ENCODE measurements around the gene GREB1L.
A peak's percentile ranks its signal among the peaks of the same experiment; 100 is the strongest.
"Not testable (repeated sequence)": the region's sequence is repeated elsewhere in the genome, so short reads cannot be mapped to it uniquely, and the experiment has no call there.

GREB1L gene

DNA sequence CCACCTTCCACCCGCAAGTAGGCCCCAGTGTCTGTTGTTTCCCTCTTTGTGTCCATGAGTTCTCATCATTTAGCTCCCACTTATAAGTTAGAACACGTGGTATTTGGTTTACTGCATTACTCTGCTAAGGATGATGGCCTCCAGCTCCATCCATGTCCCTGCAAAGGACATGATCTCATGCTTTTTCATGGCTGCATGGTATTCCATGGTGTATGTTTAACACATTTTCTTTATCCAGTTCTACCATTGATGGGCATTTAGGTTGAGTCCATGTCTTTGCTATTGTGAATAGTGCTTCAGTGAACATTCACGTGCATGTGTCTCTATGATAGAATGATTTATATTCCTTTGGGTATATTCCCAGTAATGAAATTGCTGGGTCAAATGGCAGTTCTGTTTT is 69.9 kb downstream of the GREB1L start:
- not testable (repeated sequence) for H2AFZ ChIP-seq (ENCODE audit: insufficient read depth, low read length, poor library complexity); H3K4me3 ChIP-seq (ENCODE audit: low read depth, low read length); H3K27me3 ChIP-seq (ENCODE audit: insufficient read depth, low read length); H2BK120ac ChIP-seq (ENCODE audit: insufficient read depth, low read length, poor library complexity); H3K9ac ChIP-seq (ENCODE audit: low read length); H3K79me2 ChIP-seq (ENCODE audit: control insufficient read depth, insufficient read depth, low read length, poor library complexity); H2AK5ac ChIP-seq (ENCODE audit: low read length); H3K27ac ChIP-seq (ENCODE audit: low read depth, low read length); H3K18ac ChIP-seq (ENCODE audit: low read length); H3K9me3 ChIP-seq (ENCODE audit: insufficient read depth, low read depth, low read length); H4K8ac ChIP-seq (ENCODE audit: low read depth, low read length); H4K91ac ChIP-seq (ENCODE audit: low read depth, low read length); H3K14ac ChIP-seq (ENCODE audit: low read length); H4K12ac ChIP-seq (ENCODE audit: low read depth, low read length); H3K23ac ChIP-seq (ENCODE audit: low read length); H2BK5ac ChIP-seq (ENCODE audit: low read depth, low read length, poor library complexity); H3K4me2 ChIP-seq (ENCODE audit: low read length); H3K4ac ChIP-seq (ENCODE audit: low read depth, low read length); H2BK12ac ChIP-seq (ENCODE audit: low read length); DNase-seq; H3K36me3 ChIP-seq (ENCODE audit: control insufficient read depth in 1 of 2, insufficient read depth in 2 of 2, low read length in 2 of 2)
- WGBS (ENCODE audit: extremely low coverage, insufficient coverage, insufficient read length) = no CpG with 5 or more reads among the region's 3 CpGs
- peaks cover 18% of the 10 kb centered on the region for H3K79me1 ChIP-seq (ENCODE audit: low read length)
- H3K4me1 ChIP-seq (ENCODE audit: control insufficient read depth in 1 of 2, insufficient read depth in 2 of 2, low read length in 2 of 2) = peaks cover 6 to 17% of the 10 kb centered on the region in 2 experiments

DNA sequence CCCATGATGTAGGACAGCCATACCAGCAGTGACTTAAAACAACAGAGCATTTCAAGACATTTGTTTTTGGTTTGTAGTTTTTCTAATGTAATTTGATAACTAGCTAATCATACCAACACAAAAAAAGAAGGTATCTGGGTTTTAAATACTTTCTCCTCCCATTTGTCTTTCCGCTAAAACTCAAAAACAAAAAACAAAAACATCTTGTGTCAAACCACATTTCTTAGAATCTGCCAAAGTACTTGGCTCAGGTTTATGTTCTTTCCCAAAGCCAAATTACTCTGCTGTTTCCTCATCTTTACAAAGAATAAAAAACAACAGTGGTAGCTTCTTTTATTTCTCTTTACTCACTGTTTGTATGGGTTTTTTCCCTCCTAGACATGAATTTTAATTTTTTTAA is 71.5 kb downstream of the GREB1L start:
- no peak overlapping the region for H3K9ac ChIP-seq (ENCODE audit: low read length)
- H2AK5ac ChIP-seq (ENCODE audit: low read length) = no peak overlapping the region
- no peaks in the 10 kb centered on the region for H3K9me3 ChIP-seq (ENCODE audit: insufficient read depth, low read depth, low read length)
- H4K8ac ChIP-seq (ENCODE audit: low read depth, low read length) = no peak overlapping the region
- H3K23ac ChIP-seq (ENCODE audit: low read length) = no peak overlapping the region
- no peak overlapping the region for H3K4ac ChIP-seq (ENCODE audit: low read depth, low read length)
- H3K79me2 ChIP-seq (ENCODE audit: control insufficient read depth, insufficient read depth, low read length, poor library complexity) = peaks cover 2% of the 10 kb centered on the region
- no peak overlapping the region for H3K18ac ChIP-seq (ENCODE audit: low read length)
- H2BK12ac ChIP-seq (ENCODE audit: low read length) = peak overlapping the region; percentile 77
- no peak overlapping the region for H3K14ac ChIP-seq (ENCODE audit: low read length)
- H3K4me3 ChIP-seq (ENCODE audit: low read depth, low read length) = no peak overlapping the region
- peaks cover 11 to 15% of the 10 kb centered on the region in 2 experiments for H3K4me1 ChIP-seq (ENCODE audit: control insufficient read depth in 1 of 2, insufficient read depth in 2 of 2, low read length in 2 of 2)
- no peak overlapping the region for H3K4me2 ChIP-seq (ENCODE audit: low read length)
- DNase-seq = no peak
- H2BK120ac ChIP-seq (ENCODE audit: insufficient read depth, low read length, poor library complexity) = no peak overlapping the region
- no peak overlapping the region for H2AFZ ChIP-seq (ENCODE audit: insufficient read depth, low read length, poor library complexity)
- no peak overlapping the region for H4K91ac ChIP-seq (ENCODE audit: low read depth, low read length)
- no CpG with 5 or more reads among the region's 1 CpG for WGBS (ENCODE audit: extremely low coverage, insufficient coverage, insufficient read length)
- H3K27me3 ChIP-seq (ENCODE audit: insufficient read depth, low read length) = no peaks in the 10 kb centered on the region
- peaks cover 0 to 2% of the 10 kb centered on the region in 2 experiments for H3K36me3 ChIP-seq (ENCODE audit: control insufficient read depth in 1 of 2, insufficient read depth in 2 of 2, low read length in 2 of 2)
- H3K27ac ChIP-seq (ENCODE audit: low read depth, low read length) = no peak overlapping the region
- H4K12ac ChIP-seq (ENCODE audit: low read depth, low read length) = no peak overlapping the region
- H2BK5ac ChIP-seq (ENCODE audit: low read depth, low read length, poor library complexity) = no peak overlapping the region
- peaks cover 17% of the 10 kb centered on the region for H3K79me1 ChIP-seq (ENCODE audit: low read length)

DNA sequence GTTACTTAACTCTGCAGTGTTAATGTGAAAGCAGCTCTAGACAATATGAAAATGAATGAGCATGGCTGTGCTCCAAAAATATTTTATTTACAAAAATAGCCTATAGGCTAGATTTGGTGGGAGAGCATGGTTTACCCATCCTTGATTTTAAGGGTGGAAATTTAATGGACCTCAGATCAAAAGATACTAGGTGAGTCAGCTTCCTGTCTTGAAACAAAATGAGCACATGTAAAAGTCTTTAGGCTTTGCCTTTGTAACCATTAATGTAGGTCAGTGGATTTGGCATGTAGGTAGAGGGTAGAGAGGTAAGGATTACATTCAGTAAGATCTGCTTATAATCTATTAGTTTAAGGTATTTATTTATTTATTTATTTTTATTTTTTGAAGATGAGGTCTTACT is 72.7 kb downstream of the GREB1L start:
- H3K4me2 ChIP-seq (ENCODE audit: low read length) = no peak overlapping the region
- H3K27ac ChIP-seq (ENCODE audit: low read depth, low read length) = peak overlapping the region; percentile 93
- H3K9ac ChIP-seq (ENCODE audit: low read length) = no peak overlapping the region
- no peaks in the 10 kb centered on the region for H3K9me3 ChIP-seq (ENCODE audit: insufficient read depth, low read depth, low read length)
- H2BK12ac ChIP-seq (ENCODE audit: low read length) = peak overlapping the region; percentile 97
- H3K27me3 ChIP-seq (ENCODE audit: insufficient read depth, low read length) = no peaks in the 10 kb centered on the region
- peaks cover 2% of the 10 kb centered on the region for H3K79me2 ChIP-seq (ENCODE audit: control insufficient read depth, insufficient read depth, low read length, poor library complexity)
- no peak overlapping the region for H3K14ac ChIP-seq (ENCODE audit: low read length)
- no peak overlapping the region for H3K23ac ChIP-seq (ENCODE audit: low read length)
- no peak for DNase-seq
- peak overlapping the region; percentile 59 for H4K91ac ChIP-seq (ENCODE audit: low read depth, low read length)
- no peak overlapping the region for H3K4ac ChIP-seq (ENCODE audit: low read depth, low read length)
- H3K4me3 ChIP-seq (ENCODE audit: low read depth, low read length) = no peak overlapping the region
- H2BK120ac ChIP-seq (ENCODE audit: insufficient read depth, low read length, poor library complexity) = no peak overlapping the region
- peaks cover 2 to 3% of the 10 kb centered on the region in 2 experiments for H3K36me3 ChIP-seq (ENCODE audit: control insufficient read depth in 1 of 2, insufficient read depth in 2 of 2, low read length in 2 of 2)
- no peak overlapping the region for H2AFZ ChIP-seq (ENCODE audit: insufficient read depth, low read length, poor library complexity)
- peaks cover 11 to 17% of the 10 kb centered on the region in 2 experiments for H3K4me1 ChIP-seq (ENCODE audit: control insufficient read depth in 1 of 2, insufficient read depth in 2 of 2, low read length in 2 of 2)
- no peak overlapping the region for H4K12ac ChIP-seq (ENCODE audit: low read depth, low read length)
- H3K79me1 ChIP-seq (ENCODE audit: low read length) = peaks cover 16% of the 10 kb centered on the region
- H2AK5ac ChIP-seq (ENCODE audit: low read length) = no peak overlapping the region
- no peak overlapping the region for H2BK5ac ChIP-seq (ENCODE audit: low read depth, low read length, poor library complexity)
- H3K18ac ChIP-seq (ENCODE audit: low read length) = no peak overlapping the region
- no peak overlapping the region for H4K8ac ChIP-seq (ENCODE audit: low read depth, low read length)

DNA sequence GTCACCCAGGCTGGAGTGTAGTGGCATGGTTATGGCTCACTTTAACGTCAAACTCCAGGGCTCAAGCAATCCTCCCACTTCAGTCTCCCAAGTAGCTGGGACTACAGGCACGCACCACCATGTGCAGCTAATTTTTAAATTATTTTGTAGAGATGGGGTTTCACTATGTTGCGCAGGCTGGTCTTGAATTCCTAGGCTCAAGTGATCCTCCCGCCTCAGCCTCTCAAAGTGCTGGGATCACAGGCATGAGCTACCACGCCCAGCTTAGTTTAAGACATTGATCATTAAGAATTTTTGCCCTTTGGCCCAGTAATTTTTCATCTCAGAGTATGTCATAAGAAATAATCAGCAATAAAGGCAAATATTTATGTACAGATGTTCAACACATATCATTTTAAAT is 73.1 kb downstream of the GREB1L start:
- H3K23ac ChIP-seq (ENCODE audit: low read length); H3K27me3 ChIP-seq (ENCODE audit: insufficient read depth, low read length): not testable (repeated sequence)

More for the DNA sequence above, 73.1 kb downstream of the GREB1L start:
- Histone ChIP-seq H2BK120ac (ENCODE audit: insufficient read depth, low read length, poor library complexity) (peak overlapping the region; percentile 61), H3K27ac (ENCODE audit: low read depth, low read length) (peak overlapping the region; percentile 93), H4K91ac (ENCODE audit: low read depth, low read length) (peak overlapping the region; percentile 59), H2BK12ac (ENCODE audit: low read length) (peak overlapping the region; percentile 97), H3K14ac (ENCODE audit: low read length) (peak overlapping the region; percentile 84), H2BK5ac (ENCODE audit: low read depth, low read length, poor library complexity) (peak overlapping the region; percentile 58), H3K4me1 (ENCODE audit: control insufficient read depth in 1 of 2, insufficient read depth in 2 of 2, low read length in 2 of 2) (peaks cover 11 to 17% of the 10 kb centered on the region in 2 experiments), H3K79me1 (ENCODE audit: low read length) (peaks cover 16% of the 10 kb centered on the region)
- not testable (repeated sequence) for H3K4ac ChIP-seq (ENCODE audit: low read depth, low read length); H2AFZ ChIP-seq (ENCODE audit: insufficient read depth, low read length, poor library complexity); H3K79me2 ChIP-seq (ENCODE audit: control insufficient read depth, insufficient read depth, low read length, poor library complexity); H3K9ac ChIP-seq (ENCODE audit: low read length); H3K4me3 ChIP-seq (ENCODE audit: low read depth, low read length); H3K4me2 ChIP-seq (ENCODE audit: low read length); H3K36me3 ChIP-seq (ENCODE audit: control insufficient read depth in 1 of 2, insufficient read depth in 2 of 2, low read length in 2 of 2); H3K9me3 ChIP-seq (ENCODE audit: insufficient read depth, low read depth, low read length); H4K8ac ChIP-seq (ENCODE audit: low read depth, low read length); H2AK5ac ChIP-seq (ENCODE audit: low read length); H3K18ac ChIP-seq (ENCODE audit: low read length); H4K12ac ChIP-seq (ENCODE audit: low read depth, low read length)
- WGBS (ENCODE audit: extremely low coverage, insufficient coverage, insufficient read length) = no CpG with 5 or more reads among the region's 5 CpGs
- DNase-seq = peak; percentile 32 to 47

Measured in trophoblast cell (in vitro differentiated cells and primary cell).